ENCODE results near the gene DHRS2.
"Not testable (repeated sequence)": the region's sequence is repeated elsewhere in the genome, so short reads cannot be mapped to it uniquely, and the experiment has no call there.

Gene DHRS2

DNA sequence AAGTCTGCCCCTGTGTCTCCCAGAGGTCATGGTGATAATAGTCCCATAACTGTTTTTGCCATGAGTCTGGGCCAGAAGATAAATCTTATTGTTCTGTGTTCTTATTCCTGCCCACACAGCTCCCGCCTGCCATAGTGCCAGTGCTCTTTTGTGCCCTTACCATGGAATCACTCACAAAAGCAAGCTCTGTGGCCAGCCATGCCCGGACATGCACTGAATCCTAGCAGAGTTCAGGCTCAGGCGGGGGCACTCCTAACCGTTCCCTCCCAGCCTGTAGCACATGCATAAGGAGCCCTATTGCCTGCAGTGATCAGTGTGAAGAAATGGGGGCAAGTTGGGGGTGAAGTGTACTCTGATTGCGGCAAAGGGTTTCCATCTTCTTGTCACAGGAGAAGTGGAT is 33.3 kb downstream of the DHRS2 start:
- Histone ChIP-seq H3K27me3 (replicated peaks) (no peaks in the 10 kb centered on the region), H3K27ac (no peak overlapping the region), H3K4me3 (ENCODE audit: low read depth, low read length) (no peak overlapping the region), H3K36me3 (replicated peaks) (no peaks in the 10 kb centered on the region)
- TF ChIP-seq, protein P1, sequence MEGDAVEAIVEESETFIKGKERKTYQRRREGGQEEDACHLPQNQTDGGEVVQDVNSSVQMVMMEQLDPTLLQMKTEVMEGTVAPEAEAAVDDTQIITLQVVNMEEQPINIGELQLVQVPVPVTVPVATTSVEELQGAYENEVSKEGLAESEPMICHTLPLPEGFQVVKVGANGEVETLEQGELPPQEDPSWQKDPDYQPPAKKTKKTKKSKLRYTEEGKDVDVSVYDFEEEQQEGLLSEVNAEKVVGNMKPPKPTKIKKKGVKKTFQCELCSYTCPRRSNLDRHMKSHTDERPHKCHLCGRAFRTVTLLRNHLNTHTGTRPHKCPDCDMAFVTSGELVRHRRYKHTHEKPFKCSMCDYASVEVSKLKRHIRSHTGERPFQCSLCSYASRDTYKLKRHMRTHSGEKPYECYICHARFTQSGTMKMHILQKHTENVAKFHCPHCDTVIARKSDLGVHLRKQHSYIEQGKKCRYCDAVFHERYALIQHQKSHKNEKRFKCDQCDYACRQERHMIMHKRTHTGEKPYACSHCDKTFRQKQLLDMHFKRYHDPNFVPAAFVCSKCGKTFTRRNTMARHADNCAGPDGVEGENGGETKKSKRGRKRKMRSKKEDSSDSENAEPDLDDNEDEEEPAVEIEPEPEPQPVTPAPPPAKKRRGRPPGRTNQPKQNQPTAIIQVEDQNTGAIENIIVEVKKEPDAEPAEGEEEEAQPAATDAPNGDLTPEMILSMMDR (IDR thresholded peaks at IDR 0.05; ENCODE audit: low read depth, low read length, missing control alignments) = no peak
- in situ Hi-C loops (cut with HindIII; ENCODE audit: low pct_ligation_motif_present, low sequenced_read_pairs) = no loop called here
- DNase-seq = no peak

DNA sequence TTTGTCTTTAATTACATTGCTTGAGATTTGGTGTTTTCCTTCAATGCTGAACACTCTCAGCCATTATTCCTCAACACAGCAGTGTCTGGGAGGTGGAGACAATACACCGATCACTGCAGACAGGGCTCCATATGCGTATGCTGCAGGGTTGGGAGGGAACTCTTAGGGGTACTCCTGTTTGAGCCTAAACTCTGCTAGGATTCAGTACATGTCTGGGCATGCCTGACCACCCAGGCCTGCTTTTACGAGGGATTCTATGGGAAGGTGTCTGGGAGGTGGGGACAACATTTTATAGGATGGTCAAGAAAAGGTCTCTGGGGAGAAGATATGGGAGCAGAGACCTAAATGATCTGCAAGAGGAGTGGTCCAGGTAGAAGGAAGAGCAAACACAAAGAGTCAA is 34.3 kb downstream of the DHRS2 start:
- DNase-seq = no peak
- no peaks in the 10 kb centered on the region for H3K27me3 ChIP-seq (replicated peaks)
- H3K4me3 ChIP-seq (ENCODE audit: low read depth, low read length) = no peak overlapping the region
- H3K36me3 ChIP-seq (replicated peaks) = no peaks in the 10 kb centered on the region
- in situ Hi-C loops (cut with HindIII; ENCODE audit: low pct_ligation_motif_present, low sequenced_read_pairs) = no loop called here
- no peak overlapping the region for H3K27ac ChIP-seq
- TF ChIP-seq, protein P1 (IDR thresholded peaks at IDR 0.05; ENCODE audit: low read depth, low read length, missing control alignments) = no peak

DNA sequence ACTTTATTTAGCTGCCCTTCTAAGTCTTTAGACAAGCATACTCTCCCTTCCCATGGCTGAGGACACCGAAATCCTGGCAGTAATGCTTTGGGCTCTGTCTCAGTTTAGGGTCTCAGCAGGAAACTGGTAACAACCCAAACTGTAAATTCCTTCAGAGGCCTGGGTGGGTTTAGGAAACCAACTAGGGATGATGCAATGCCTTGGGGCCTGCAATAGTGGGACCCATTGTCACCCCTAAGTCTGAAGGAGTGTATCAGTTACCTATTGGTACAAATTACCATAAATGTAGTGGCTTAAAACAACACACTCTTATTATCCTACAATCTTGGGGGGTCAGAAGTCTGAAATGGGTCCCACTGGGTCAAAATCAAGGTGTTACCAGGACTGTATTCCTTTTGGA is 36.0 kb downstream of the DHRS2 start:
- Histone ChIP-seq H3K27me3 (replicated peaks) (no peaks in the 10 kb centered on the region), H3K4me3 (ENCODE audit: low read depth, low read length) (no peak overlapping the region), H3K36me3 (replicated peaks) (no peaks in the 10 kb centered on the region), H3K27ac (no peak overlapping the region)
- in situ Hi-C loops (cut with HindIII; ENCODE audit: low pct_ligation_motif_present, low sequenced_read_pairs) = no loop called here
- no peak for DNase-seq
- TF ChIP-seq, protein P1 (IDR thresholded peaks at IDR 0.05; ENCODE audit: low read depth, low read length, missing control alignments) = no peak

DNA sequence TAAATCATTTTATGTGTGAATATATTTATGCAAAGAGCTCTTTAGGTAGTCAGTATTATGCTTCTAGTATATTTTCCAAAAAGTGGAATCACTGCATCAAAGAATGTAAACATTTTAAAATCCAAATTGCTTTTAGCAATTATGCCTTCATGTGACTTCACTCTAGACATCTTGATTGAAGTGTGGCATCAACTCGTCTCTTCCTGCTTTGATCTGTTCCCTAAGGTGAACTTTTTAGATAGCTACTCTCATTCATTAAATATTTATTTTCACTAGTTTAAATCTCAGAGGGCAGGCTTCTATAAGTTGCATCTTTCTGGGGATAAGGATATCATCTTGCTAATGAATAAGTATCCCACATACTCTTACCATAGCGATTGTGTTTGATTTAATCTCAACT is 39.2 kb downstream of the DHRS2 start:
- Histone ChIP-seq H3K27me3 (replicated peaks) (no peaks in the 10 kb centered on the region), H3K4me3 (ENCODE audit: low read depth, low read length) (no peak overlapping the region), H3K27ac (no peak overlapping the region), H3K36me3 (replicated peaks) (no peaks in the 10 kb centered on the region)
- in situ Hi-C loops (cut with HindIII; ENCODE audit: low pct_ligation_motif_present, low sequenced_read_pairs) = no loop called here
- TF ChIP-seq, protein P1 (IDR thresholded peaks at IDR 0.05; ENCODE audit: low read depth, low read length, missing control alignments) = no peak
- no peak for DNase-seq

DNA sequence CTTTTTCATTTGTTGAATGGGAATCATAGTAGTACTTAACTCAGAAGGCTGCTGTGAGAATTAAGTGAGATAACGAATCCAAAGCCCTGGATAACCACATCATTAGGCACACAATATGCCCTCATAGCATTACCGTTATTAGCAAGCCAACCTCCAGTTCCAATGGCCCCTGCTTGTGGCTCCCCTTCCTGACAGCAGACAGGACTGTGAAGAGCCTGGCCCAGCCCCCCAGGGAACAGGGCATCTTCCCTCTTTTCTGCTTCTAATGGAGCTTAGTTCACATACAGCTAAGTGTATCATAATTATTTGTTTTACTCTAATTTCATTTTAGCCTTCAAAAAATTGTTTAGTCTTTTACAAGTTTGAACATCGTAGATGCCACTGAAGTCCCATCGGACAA is 39.7 kb downstream of the DHRS2 start:
- Histone ChIP-seq H3K27ac (no peak overlapping the region), H3K27me3 (replicated peaks) (no peaks in the 10 kb centered on the region), H3K4me3 (ENCODE audit: low read depth, low read length) (no peak overlapping the region), H3K36me3 (replicated peaks) (no peaks in the 10 kb centered on the region)
- TF ChIP-seq, protein P1 (IDR thresholded peaks at IDR 0.05; ENCODE audit: low read depth, low read length, missing control alignments) = no peak
- no peak for DNase-seq
- in situ Hi-C loops (cut with HindIII; ENCODE audit: low pct_ligation_motif_present, low sequenced_read_pairs) = no loop called here

DNA sequence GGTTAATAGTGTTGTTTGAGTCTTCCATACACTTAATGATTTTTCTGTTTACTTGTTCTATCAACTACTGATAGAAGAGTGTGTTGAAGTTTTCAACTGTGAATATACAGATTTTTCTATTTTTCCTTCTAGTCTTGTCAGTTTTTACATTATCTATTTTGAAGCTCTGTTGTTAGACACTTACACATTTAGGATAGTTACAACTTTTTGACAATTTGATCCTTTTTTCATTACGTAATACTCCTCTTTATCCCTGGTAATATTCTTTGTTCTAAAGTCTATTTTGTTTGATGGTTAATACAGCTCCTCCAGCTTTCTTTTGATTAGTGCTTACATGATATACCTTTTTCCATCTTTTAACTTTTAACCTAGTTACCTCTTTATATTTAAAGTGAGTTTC is 45.2 kb downstream of the DHRS2 start:
- Histone ChIP-seq H3K4me3 (ENCODE audit: low read depth, low read length) (no peak overlapping the region), H3K36me3 (replicated peaks) (no peaks in the 10 kb centered on the region), H3K27ac (no peak overlapping the region), H3K27me3 (replicated peaks) (no peaks in the 10 kb centered on the region)
- TF ChIP-seq, protein P1 (IDR thresholded peaks at IDR 0.05; ENCODE audit: low read depth, low read length, missing control alignments) = no peak
- no peak for DNase-seq
- in situ Hi-C loops (cut with HindIII; ENCODE audit: low pct_ligation_motif_present, low sequenced_read_pairs) = no loop called here

DNA sequence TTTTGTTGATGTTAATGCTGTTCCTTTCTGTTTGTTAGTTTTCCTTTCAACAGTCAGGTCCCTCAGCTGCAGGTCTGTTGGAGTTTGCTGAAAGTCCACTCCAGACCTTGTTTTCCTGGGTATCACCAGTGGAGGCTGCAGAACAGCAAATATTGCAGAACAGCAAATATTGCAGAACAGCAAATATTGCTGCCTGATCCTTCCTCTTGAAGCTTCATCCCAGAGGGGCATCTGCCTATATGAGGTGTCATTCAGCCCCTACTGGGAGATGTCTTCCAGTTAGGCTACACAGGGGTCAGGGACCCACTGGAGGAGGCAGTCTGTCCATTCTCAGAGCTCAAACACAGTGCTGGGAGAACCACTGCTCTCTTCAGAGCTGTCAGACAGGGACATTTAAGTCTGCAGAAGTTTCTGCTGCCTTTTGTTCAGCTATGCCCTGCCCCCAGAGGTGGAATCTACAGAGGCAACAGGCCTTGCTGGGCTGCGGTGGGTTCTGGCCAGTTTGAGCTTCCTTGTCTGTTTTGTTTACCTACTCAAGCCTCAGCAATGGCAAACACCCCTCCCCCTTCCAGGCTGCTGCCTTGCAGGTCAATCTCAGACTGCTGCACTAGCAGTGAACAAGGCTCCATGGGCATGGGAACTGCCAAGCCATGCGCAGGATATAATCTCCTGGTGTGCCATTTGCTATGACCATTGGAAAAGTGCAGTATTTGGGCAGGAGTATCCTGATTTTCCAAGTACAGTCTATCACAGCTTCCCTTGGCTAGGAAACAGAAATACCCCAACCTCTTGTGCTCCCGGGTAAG is 53.7 kb downstream of the DHRS2 start:
- H3K27me3 ChIP-seq (replicated peaks); in situ Hi-C loops (cut with HindIII; ENCODE audit: low pct_ligation_motif_present, low sequenced_read_pairs); H3K36me3 ChIP-seq (replicated peaks); H3K4me3 ChIP-seq (ENCODE audit: low read depth, low read length); DNase-seq; H3K27ac ChIP-seq: not testable (repeated sequence)
